Fibroblast of pulmonary artery (primary cell): ENCODE measurements around the gene TRMT61A.
A peak's percentile ranks its signal among the peaks of the same experiment; 100 is the strongest.

Source experiments
- DNase-seq: peaks from one replicate; pipeline ENCODE4 v3.0.0-alpha.2; 2010; ENCODE audit warnings: low read depth
- H3K4me3 ChIP-seq: replicated peaks from 2 replicates; pipeline ENCODE4 v1.5.1; 2011; ENCODE audit warnings: low read depth, mild to moderate bottlenecking, control low read depth, low read length, moderate library complexity
- TF ChIP-seq, protein P1 (sequence below): IDR thresholded peaks from 2 replicates; pipeline ENCODE4 v1.5.1; 2011; ENCODE audit warnings: mild to moderate bottlenecking, control low read depth, low read length, inconsistent platforms; ENCODE audit errors: missing control alignments

The TRMT61A gene

DNA sequence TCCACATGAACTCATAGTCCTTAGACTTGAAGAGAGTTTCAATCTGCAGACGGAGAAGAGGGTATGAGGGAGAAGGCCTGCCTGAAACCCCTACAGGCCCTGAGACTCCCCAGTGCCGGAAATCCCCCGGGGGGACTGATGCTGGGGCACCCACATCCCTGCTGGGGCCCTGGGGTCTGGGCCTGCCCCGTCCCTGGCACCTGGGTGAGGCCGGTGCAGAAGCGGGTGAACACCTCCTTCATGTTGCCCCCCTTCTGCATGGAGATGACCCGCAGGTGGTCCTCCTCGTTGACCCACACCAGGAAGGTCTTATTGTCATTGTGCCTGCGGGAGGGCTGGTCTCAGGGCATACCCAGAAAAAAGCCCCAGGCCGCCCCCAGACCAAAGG, 8.7 kb upstream of the TRMT61A start:
- TF ChIP-seq, protein P1, sequence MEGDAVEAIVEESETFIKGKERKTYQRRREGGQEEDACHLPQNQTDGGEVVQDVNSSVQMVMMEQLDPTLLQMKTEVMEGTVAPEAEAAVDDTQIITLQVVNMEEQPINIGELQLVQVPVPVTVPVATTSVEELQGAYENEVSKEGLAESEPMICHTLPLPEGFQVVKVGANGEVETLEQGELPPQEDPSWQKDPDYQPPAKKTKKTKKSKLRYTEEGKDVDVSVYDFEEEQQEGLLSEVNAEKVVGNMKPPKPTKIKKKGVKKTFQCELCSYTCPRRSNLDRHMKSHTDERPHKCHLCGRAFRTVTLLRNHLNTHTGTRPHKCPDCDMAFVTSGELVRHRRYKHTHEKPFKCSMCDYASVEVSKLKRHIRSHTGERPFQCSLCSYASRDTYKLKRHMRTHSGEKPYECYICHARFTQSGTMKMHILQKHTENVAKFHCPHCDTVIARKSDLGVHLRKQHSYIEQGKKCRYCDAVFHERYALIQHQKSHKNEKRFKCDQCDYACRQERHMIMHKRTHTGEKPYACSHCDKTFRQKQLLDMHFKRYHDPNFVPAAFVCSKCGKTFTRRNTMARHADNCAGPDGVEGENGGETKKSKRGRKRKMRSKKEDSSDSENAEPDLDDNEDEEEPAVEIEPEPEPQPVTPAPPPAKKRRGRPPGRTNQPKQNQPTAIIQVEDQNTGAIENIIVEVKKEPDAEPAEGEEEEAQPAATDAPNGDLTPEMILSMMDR, result no peak
- H3K4me3 ChIP-seq, result no peak overlapping the region
- DNase-seq, result no peak

DNA sequence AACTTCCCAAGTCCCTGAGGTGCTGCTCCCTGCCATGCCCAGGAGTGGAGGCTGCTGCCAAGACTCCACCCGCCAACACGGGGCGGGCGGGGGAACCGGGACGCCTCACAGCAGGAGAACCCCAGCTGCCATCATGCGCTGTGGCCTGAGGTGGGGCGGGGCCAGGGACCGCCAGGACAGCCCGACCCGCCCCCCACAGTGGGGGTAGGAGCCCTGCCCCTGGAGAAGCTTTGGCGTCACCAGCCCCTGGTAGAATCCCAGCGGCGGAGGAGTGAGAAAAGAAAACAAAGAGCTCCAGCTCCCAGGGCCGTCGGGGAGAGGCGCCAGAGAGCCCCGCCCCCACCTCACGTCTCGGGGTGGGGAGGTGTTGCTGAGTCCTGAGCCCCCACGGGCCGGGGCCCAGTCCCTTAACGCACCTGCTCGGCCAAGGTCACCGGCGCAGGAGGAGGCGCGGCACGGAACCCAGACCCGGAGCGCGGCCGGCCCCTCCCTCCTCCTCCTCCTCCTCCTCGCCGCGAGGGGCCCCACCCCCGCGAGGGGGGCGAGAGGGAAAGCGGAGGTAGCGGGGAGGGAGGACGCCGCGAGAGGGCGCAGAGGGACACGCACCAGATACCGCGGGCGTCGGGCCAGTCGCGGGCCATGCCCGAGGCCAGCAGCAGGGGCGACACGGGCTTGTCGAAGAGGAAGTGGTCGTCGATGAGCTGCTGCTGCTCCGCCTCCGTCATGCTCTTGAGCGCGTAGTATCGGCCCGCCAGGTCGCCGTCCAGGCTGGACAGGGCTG, 8.1 kb upstream of the TRMT61A start:
- peak; percentile 52 for DNase-seq
- TF ChIP-seq, protein P1, result peak; percentile 19
- H3K4me3 ChIP-seq, result peak overlapping the region; percentile 39

DNA sequence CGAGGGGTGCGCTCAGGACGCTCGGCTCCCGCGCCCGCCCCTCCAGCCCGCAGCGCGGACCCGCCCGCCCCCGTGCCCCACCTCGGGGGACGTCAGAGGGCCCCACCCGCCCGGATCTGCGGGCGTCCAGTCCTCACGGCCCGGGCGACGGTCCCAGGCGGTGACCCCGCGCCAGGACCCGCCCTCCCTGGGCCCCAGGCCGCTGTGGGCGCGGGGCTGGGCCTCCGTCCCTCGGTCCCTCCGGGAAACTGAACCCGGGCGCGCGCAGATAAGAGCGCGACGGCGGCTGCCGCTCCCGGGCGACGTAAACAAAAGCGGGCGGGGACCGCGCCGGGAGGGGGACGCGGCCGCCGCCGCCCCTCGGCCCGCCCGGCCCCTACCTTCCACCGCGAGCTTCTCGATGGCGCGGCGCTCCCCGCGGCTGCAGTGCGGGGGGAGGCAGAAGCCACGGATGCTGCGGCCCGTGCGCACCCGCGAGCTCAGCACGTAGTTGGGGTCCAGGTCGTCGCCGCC, 7.5 kb upstream of the TRMT61A start:
- H3K4me3 ChIP-seq, result peak overlapping the region; percentile 40
- TF ChIP-seq, protein P1, result no peak
- DNase-seq, result no peak

DNA sequence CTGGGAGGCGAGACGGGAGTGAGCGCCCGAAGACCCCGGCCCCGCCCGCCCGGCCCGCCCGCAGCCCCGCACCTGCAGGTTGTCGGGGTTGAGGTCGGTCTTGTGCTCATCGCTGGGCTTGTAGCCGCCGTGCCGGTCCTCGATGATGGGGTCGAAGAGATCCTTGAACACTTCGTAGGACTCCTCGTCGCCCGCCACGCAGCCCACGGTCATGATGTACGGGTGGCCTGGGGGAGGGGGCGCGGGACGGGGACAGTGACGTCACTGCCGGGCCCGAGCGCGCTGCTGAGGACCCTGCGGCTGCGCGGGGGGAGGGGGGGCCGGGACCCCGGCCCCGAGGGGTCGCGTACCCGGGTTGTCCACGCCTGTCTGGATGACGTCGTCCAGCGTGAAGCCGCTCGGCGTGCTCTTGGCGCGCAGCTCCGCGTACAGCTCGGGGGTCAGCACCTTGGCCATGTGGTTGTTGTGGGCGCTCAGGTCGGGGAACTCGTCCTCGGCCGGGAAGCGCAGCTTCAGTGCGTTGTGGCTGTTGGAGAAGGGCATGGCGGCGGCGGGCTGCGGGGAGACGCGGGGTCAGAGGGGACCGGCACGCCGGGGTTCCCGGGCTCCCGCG, 6.9 kb upstream of the TRMT61A start:
- TF ChIP-seq, protein P1, result no peak
- DNase-seq, result no peak
- H3K4me3 ChIP-seq, result peak overlapping the region; percentile 40

DNA sequence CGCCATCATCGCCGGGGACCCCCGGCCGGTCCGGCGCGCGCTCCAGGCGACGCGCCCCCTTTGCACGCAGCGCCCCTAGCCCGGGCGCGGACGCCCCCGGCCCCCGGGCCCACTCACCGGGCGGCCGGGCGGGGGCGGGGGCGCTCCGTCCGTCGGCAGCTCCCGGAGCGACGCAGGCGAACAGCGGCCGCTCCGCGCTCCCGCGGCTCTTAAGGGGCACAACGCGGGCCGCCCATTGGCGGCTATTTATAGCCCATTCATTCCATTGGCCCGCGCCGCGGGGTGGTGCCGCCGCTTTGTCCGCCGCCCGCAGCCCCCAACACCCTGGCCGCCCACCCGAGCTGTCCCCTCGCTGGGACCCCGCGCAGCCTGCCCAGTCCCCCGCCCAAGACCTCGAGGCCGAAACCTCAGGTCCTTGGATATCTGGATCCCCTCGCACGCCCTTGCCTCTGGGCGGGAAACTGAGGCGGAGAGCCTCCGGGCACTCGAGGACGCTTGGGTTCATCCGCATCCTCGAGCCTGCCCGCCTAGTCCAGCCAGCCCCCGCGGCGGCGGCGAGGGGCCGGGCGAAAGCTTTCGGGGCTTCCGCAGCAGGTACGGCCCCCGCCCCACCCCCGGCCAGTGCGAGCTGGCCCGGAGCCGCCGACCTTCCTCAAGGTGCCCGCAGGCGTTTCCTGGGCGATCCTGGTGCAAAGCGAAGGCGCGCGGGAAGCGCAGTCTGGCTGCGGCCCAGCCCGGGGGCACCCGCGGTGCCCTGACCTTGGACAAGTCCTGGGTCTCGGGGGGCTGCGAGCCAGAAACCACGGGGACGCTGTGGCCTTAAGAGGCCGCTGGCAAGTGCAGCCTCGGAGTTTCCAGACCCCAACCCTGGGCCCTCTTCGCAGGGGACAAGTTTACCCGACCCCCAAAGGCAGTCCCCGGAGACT, 6.1 kb upstream of the TRMT61A start, which contains the start of gene CKB:
TSS of gene CKB (minus strand) at position 182 of the 926 bp plus-strand sequence. CDS start 337 bp downstream, outside the sequence.
- peak; percentile 50 for DNase-seq
- peak within 1 kb of the TSS; percentile 40 for H3K4me3 ChIP-seq
- TF ChIP-seq, protein P1, result no peak

DNA sequence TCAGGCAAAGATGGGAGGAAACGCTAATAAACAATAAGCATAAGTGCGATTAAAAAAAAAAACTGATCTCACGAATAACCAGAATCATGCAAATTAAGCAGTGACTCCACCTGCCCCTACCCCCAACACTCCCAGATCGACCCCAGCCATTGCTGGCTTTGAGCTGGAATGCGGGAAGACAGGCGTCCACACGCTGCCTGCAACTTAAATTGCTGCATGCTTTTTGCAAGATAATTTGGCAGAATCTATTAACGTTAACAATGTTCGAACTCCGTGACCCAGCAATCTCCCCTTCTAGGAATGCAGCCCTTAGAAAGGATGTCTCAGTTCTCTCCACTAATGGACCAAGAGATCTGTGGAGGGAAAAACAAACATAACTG, 5.4 kb upstream of the TRMT61A start:
- no peak overlapping the region for H3K4me3 ChIP-seq
- DNase-seq, result no peak
- TF ChIP-seq, protein P1, result no peak
